NCI-H2227 treated with DMSO at 0.1 percent for 48 hours (cell line): ENCODE data around the gene SPDYE4.

ENCODE experiments used
- DNase-seq: peaks from one replicate; lab custom pipeline; 2025; lab: John Stamatoyannopoulos, UW

The SPDYE4 gene

DNA sequence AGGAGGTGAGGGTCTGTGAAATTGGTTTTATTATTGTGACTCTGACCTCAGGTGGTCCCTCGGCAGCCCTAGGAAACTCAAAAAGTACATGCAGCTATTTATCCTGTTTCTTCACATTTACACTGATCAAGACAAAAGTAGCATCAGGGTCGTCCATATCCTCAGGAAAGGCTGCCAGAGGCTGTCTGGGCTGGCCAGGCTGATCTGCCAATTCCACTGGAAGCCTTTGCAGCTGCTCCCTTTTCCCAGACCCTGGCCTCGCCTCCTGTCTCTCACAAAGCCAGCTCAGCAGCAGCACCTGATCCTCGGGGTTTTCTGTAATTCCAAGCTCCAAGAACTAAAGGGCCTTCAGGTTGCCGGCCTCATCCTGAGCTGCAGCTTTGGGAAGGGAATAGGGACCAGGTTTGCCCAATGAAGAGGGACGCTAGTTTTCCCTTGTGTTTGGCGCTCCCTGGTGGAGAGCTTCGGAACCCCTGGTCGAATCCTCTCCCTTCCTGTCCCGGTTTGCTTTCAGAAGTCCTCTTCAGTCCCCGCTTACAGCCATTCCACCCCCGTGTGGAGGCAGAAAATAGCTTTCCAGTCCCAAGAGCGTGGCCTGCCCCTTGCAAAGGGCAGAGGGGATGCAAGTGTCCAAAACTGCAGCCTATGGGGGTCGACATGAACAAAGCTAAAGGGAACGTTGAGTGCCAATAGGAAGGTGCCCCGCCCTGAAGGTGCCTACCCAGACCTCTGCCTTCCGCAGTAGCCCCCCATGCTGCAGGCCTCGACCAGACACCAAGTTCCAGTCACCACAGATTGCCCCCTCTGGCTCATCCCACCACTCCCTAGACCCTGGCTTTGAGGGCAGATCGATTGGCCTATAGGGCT, 27.4 kb upstream of the SPDYE4 start:
- DNase-seq, result no peak

DNA sequence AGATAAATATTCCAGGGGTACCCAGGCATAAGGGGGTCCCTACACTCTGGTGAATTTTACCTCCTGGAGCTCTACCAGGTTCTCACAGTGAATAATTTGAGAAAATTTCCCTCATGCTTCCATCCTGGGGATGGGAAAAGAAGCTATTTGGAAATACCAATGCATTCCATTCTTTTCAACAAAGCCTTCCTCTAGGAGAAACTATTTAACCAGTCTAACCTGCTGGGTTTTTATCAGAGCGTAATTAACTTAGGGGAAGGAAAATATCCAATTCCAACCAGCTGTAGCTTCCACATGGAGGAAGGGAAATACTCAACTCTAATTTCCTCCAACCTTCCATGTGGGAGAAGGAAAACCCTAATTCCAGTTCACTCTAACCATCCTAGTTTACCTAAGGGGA, 23.8 kb upstream of the SPDYE4 start:
- no peak for DNase-seq

DNA sequence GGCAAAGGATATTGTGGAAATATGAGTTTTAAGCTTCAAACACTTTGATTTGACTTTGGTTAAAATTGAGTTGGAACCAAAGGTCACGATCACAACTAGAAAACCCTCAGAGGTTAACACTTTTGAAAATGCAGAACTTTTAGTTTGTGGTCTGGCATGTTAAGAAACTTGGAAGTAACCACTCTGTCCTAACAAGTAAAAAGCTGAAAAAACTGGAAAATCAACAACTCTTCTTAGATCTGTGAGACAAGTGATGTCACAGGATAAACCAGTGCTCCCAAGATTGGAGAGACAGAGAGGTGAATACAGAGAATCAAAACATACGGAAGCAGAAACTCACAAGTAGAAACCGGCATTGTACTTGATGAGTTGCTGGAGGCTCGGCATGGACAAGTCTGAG, 23.4 kb upstream of the SPDYE4 start:
- DNase-seq, result no peak

DNA sequence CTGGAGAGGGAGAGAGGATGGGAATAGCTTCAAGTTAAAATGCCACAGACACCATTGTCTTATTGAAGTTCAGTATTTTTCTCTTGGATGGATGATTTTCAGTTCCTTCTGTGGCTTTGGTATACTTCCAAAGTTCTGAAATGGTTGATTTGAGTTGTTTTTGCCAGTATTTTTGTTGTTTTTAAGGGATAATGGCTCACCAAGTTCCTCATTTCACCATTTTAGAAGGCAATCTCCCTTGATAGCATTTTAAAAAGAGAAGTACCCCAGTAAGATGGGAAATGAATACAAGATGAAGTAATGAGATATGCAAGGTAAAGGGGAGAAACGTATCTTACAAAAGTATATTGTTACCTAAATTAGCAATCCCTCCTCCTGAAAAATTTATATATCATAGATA, 18.5 kb upstream of the SPDYE4 start:
- DNase-seq, result no peak

DNA sequence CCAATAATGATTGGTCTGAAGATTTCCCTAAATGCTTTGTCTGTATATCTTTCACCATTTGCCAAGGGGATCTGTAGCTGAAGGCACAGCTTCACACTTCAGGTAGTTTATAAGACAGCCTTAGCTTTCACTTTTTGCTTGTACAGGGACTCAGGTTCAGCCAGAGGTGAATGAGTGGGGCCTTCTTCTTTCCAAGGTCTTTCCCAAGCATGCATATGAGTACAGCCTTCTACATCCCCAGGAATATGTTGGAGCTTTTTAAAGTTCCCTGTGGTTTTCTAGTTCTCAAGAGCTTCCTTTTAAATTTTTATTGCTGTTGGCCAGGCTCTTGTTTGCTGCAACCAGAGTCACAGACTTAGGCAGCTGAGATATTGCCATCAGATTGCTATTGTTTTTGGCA, 17.9 kb upstream of the SPDYE4 start:
- no peak for DNase-seq

DNA sequence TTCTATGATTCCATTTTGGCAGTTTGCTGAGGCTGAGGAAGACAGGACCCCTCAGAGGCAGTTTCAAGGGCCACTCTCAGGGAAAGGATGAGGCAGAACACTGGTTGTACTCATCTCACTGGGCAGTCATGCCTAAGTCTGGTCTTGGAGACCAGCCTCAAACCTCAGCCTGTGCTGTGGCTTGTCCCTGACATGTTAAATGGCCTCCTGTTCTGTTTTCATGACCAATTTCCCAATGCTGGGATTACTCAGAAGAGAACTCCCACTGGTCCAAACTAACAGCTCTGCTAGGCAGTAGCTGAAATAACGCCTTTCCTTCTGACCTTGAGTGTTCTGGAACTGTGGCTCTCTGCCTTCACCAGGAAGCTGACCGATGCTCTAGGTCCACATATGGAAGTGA, 8.4 kb upstream of the SPDYE4 start:
- DNase-seq, result no peak

DNA sequence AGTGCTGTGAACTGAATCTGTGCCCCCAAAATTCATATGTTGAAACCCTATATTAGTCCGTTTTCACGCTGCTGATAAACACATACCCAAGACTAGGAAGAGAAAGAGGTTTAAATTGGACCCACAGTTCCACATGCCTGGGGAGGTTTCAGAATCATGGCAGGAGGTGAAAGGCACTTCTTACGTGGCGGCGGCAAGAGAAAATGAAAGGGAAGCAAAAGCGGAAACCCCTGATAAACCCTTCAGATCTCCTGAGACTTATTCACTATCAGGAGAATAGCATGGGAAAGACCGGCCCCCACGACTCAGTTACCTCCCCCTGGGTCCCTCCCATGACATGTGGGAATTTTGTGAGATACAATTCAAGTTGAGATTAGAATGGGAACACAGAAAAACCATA, 3.7 kb upstream of the SPDYE4 start:
- DNase-seq, result no peak

DNA sequence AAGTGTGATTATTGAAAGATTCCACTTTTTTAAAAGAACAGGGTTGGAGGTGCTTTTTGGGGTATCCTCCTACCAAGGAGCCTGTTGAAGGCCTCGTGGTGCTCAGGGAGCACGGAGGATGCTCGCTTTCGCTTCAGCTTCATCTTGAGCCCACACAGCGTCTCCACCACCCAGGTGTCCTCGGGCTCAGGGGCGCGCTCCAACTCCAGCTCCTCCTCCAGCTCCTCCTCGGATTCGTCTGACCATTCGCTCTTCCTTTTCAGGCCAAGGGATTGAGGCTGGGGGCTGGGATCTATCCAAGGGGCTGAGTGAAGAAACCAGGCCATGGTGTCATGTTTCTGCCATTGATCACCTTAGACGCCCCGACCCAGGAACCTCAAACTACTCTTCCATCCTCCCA, 1.2 kb downstream of the SPDYE4 start:
- DNase-seq, result no peak

DNA sequence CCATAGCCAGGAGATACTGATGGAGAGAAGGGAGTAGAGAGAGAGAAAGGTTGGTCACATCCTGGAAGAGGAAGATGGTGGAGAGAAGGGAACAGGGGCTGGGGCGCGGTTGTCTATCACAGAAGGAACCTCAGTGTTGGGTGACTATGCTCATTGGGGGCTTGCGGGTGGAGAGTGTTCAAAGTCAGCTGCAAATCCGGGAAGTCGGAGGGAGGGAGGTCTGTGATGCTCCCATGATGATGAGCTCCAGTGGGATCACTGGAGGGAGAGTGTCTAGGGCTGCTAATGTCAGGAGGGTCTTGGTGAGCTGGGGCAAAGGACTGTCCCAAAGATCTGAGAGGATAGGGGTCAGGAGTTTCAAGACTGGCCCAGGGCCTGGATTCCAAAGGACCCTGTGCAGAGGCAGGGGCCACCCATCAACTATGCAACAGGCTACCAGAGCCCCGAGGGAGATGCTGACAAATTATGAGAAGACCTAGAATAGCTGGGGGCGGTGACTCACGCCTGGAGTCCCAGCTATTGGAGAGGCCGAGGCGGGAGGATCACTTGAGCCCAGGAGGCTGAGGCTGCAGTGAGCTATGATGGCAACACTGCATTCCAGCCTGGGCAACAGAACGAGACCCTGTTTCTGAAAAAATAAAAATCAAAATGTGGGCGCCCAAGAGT, 2.6 kb downstream of the SPDYE4 start:
- DNase-seq, result no peak

DNA sequence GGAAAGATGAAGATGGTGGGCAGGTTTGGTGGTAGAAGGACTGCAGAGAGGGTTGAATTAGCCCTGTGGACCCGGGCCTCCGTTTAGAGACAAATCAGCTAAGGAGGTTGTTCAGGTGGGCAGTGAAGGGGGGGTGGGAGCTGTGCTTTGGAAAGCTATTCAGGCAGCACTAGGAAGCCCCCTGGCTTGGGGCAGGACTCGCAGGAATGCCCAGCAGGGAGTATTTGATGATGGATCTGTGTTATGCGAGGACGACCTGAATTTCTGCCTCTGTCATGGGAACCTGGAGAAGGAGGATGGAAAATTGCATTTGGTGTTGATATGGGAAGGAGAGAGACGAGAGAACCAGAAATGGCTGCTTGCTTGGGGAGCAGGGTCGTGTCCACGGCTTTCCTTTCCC, 3.5 kb downstream of the SPDYE4 start:
- no peak for DNase-seq

DNA sequence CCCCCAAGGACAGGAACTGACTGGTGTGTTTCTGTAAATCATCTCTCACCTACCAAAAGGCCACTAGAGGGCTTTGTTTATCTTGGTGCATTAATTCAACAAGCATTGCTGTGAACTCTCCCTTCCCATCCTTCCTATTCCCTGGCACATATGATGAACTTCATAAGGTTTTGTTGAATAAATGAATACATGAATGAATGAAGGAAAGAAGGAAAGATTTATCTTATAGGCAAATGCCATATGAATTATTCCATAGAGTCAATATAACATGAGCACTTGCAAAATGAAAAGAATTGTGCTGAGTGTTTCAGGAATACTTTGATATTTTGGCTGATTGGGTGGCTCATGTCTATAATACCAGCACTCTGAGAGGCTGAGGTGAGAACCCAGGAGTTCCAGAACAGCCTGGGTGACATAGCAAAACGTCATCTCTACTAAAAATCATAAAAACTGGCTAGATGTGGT, 4.3 kb downstream of the SPDYE4 start:
- DNase-seq, result no peak

DNA sequence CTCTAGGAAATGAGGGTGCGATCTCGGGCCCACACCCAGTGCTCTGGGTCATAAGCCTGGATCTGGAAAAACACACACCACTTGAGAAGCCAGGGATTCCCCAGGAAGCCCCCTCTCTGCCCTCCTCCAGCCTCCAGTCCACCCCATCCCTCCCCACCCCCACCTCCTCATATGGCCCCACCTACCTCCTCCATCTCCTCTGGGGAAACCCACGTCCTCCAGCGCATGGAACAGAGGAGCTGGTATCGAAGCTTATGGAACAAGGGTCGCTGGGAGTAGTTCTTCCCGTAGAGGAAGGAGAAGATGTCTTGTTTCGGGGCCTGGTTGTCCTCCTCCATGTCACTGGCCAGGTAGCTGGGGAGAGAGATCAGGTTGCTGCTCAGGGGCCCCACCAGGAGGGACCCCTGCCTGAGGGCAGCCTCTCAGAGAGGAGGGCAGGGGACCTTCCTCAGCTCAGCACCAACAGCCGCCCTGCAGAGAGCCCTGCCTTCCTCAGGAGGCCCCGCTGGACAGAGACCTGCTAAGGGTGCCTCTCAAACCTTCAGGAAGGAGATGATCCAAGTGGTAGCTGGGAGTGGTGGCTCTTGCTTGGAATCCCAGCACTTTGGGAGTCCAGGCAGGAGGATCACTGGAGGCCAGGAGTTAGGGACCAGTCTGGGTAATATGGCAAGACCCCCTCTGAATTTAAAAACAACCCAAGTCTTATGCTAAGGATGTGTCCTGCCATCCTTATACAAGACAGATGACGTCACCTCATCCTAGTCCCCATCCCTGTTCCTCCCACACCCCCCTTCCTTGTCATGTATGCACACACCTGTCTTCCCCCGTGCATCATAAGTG, 5.0 kb downstream of the SPDYE4 start:
- no peak for DNase-seq

DNA sequence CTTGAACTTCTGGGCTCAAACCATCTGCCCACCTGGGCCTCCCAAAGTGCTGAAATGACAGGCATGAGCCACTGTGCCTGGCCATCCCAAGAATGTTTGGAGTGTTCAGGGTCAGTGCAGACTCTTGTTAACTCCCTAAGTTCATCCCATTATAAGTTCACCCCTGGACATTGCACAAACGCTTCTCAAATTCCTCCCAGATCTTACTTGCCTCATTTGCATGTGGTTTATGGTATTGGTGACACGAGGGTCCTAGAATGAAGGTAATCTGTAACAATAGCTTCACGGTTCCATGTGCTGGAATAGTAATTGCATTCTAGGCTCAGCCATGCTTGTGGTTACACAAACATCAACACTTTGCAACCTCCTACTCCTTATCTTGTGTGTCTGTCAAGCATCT, 8.7 kb downstream of the SPDYE4 start:
- no peak for DNase-seq

DNA sequence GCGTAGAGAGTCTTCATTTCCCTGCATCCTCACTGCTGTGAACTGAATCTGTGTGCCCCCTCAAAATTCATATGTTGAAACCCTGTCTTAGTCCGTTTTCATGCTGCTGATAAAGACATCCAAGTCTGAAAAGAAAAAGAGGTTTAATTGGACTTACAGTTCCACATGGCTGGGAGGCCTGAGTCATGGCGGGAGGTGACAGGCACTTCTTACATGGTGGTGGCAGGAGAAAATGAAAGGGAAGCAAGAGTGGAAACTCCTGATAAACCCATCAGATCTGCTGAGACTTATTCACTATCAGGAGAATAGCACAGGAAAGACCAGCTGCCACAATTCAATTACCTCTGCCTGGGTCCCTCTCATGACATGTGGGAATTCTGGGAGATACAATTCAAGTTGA, 10.6 kb downstream of the SPDYE4 start:
- DNase-seq, result no peak

DNA sequence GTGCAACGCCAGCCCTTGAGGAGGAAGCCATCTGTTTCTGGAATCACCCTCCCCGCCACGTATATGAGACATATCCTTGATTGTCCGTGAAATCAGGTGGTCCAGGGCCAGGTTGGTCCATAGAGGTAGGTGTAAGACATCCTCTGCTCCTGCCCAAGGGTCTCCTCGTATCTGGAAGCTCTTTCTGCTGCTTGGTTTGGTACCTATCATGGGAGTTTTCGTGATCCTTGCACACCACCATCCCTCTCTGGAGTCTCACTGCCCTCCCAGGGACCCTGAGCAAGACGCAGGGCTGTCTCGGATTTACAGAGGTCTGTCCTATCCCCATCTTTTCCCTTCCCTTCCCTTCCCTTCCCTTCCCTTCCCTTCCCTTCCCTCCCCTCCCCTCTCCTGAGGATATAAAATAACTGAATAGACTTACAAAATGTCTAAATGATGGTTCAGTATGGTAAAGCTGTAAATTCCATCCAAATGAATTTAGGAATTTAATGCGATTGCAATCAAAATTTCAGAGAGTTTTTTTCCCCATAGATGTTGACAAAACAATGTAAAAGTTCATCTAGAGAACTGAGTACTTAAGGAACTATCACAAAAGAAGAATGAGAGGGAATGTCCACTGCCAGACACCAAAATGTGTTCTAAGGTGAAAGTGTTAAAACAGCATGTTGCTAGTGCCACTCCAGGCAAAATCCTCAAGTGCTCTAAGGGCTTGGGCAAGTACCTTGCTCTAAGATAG, 11.7 kb downstream of the SPDYE4 start:
- DNase-seq, result no peak

DNA sequence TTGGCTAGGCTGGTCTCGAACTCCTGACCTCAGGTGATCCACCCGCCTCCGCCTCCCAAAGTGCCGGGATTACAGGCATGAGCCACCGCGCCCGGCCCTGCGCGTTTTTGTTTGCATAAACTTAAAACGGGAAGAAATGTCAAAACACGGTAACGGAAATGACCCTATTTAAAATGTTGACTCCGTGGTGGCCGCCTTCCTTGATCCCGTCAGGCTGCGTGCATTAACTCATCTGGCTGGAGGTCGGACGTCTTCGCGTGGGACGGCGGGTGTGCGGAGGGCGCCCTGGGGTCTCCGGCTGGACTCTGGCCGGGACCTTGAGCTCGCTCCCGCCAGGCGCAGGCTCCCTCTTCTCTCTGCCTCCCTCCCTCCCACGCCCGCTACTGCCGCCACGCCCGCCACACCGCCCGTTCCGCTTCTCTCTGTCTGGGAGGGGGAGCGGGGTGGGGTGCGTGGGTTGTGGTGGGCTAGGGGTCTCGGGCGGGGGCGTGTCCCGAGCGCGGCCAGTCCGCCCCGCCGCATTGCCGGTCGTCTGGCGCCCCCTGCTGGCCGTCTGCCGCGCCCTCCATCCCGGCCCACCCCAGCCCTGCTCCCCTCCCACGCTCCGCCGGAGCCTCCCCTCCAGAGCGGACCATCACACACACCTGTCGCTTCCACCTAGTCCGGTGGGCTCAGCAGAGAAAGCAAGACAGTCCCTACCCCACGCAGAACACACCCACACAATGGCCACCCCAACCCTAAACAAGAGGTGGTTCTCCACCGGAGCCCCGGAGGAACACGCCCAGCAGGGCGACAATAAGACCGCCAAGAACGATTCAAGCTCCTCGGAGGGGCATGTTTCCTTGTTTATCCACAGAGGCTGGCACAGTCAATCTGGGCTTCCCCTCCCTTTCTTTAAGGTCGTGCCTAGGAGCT, 12.5 kb downstream of the SPDYE4 start:
- peak; percentile 18 for DNase-seq

DNA sequence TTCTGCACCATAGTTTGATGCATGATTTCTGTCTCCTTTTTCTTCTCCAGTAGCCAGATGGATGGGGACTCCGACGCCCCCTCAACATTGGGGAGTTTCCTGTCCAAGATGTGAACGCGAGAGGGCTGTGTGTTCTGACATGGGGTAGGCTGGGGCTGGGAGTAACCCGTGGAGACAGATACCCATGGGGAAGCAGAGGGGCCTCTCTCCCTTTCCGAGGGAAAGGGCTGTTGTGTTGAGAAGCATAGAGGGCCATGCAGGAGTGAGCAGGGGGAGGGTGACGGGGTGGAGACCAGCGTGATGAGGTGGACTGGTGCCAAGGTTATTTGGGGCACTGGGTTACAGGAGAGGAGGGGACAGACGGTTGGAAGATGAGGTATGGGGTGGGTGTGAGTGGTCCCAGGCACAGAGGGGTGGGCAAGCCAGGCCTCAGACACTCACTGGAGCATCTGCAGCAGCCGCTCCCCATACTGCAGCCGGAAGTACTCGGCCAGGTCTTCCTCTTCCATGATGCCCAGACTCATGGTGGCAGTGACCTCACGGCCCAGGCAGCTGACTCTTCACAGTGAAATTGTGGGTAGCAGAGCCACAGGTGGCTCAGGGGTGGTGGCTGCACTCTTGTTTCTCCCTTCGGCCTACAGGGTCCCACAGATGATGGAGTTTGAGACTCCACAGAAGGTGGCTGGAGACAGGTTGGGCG, 14.1 kb downstream of the SPDYE4 start:
- DNase-seq, result no peak

DNA sequence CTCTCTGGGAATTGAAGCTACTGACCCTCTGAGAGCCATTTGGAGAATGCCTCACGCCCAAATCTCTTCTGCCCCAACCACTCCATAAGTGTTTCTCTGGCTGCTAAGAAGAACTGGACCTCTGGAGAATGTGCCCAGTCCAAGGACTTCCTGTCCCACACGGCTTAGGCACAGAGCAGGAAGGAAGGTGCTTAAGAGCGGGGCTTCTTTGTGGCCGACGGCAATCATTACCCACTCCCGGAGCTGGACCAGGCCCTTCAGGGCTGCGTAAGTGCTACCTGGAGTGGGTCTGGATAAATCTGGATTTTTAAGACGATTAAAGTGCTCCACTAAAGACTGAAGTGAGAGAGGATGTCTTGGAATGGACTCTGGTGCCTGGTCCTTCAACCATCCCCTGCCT, 15.5 kb downstream of the SPDYE4 start:
- DNase-seq, result no peak

DNA sequence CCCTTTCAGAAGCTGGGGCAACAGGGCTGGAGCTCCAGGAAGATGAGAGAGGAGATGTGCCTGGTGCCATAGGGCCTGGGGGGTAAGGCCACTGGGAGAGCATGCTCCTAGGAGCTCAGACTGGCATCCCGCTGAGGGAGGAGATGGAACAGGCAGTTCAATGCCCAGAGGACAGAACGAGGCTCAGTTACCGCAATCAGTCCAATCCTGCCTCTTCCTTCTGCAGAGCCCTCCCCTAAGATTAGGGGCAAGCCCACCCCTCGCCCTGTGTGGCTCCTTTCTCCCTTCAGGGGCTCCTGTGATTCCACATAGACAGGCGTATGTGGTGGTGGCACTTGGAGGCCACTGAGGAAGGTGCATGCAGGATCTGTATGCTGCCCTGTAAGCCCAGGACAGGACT, 16.1 kb downstream of the SPDYE4 start:
- DNase-seq, result no peak

DNA sequence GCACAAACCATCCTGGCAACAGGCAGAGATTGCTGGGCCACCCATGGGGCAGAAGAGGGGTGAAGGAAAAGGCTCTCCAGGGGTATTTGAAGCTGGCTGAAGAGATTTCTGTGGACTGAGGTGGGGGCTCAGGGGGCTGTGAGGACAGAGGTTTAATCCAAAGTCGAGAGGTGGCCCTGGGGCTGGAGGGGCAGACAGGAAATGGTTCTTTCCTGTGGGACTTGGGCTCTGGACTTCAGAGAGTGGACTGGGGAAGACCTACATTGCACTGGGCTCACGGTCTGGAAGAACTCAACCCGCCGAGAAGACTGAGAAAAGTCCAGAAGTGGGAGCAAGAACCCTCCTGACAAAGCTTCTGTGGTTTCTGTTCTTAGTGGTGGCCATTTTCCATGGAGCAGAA, 16.6 kb downstream of the SPDYE4 start:
- no peak for DNase-seq
